T-cell (primary cell): ENCODE data around the gene SIGLEC6. TPM values are rescaled to one million over a fixed set of nuclear protein-coding genes. Genes with fewer than 3 reads are reported as not detected.

Experiments used
- ATAC-seq, 4 experiments: fragments of 200-7000 bp in 3 of 4; fragments of 150-1000 bp in 1 of 4; cut with Tn5 transposase; replicated peaks in 1 of 4; 1 replicate in 3 of 4; 2 replicates in 1 of 4; pipeline ENCODE4 v1.10.0; 2021; ENCODE audit warnings: moderate library complexity in 3 of 4, mild to moderate bottlenecking in 2 of 4, moderate number of reproducible peaks in 1 of 4
- CTCF ChIA-PET, 2 donors: fragments of 300-600 bp; sonication (Branson Sonifier 250); formaldehyde crosslinking; loops; one replicate each; lab custom pipeline; 2022; ENCODE audit warnings: antibody characterized with exemption in 2 of 2; lab: Charles Lee
- POLR2A ChIA-PET, 2 donors: fragments of 300-600 bp; sonication (Branson Sonifier 250); formaldehyde crosslinking; loops; one replicate each; lab custom pipeline; 2022; ENCODE audit warnings: antibody characterized with exemption in 2 of 2; lab: Charles Lee
- DNase-seq, 35 experiments: peaks; one replicate each; pipeline versions ENCODE4 v3.0.0 to v3.0.0-alpha.2; 2013 to 2023
- H3K27ac ChIP-seq: one replicate; pipeline ENCODE4 v1.5.1; 2013; ENCODE audit warnings: low read length
- H3K27me3 ChIP-seq, 2 experiments: replicated peaks in 1 of 2; 1 replicate in 1 of 2; 2 replicates in 1 of 2; pipeline versions ENCODE4 v1.6.1 to v1.7.0; 2013; ENCODE audit warnings: low read length in 1 of 2, mixed read lengths in 1 of 2; ENCODE audit not compliant: control insufficient read depth in 2 of 2, insufficient read depth in 2 of 2; ENCODE audit errors: extremely low read depth in 1 of 2
- H3K36me3 ChIP-seq, 2 donors: 1 replicate in 1 of 2; 2 replicates in 1 of 2; pipeline versions ENCODE4 v1.6.1 to v1.7.0; 2013; ENCODE audit warnings: low read length in 1 of 2; ENCODE audit not compliant: control insufficient read depth in 2 of 2, insufficient read depth in 1 of 2; ENCODE audit errors: extremely low read depth in 1 of 2
- H3K4me1 ChIP-seq, 2 experiments: 1 replicate in 1 of 2; 2 replicates in 1 of 2; pipeline versions ENCODE4 v1.6.1 to v1.7.0; 2013; ENCODE audit warnings: low read length in 2 of 2, mixed read lengths in 1 of 2; ENCODE audit not compliant: insufficient read depth in 2 of 2, control insufficient read depth in 1 of 2; ENCODE audit errors: extremely low read depth in 1 of 2
- H3K4me3 ChIP-seq, 2 donors: 1 replicate in 1 of 2; 2 replicates in 1 of 2; pipeline versions ENCODE4 v1.5.1 to v1.7.0; 2013; ENCODE audit warnings: mild to moderate bottlenecking in 2 of 2, low read length in 1 of 2, moderate library complexity in 1 of 2; ENCODE audit not compliant: control insufficient read depth in 1 of 2; ENCODE audit errors: extremely low read depth in 1 of 2
- H3K9me3 ChIP-seq: 2 replicates; pipeline ENCODE4 v1.7.0; 2013
- H3K27ac Mint-ChIP-seq, 2 donors: one replicate each; pipeline ENCODE4 v1.8.0; 2020 to 2021; ENCODE audit warnings: mild to moderate bottlenecking in 2 of 2, mixed read lengths in 2 of 2
- H3K27me3 Mint-ChIP-seq, 2 donors: one replicate each; pipeline ENCODE4 v1.8.0; 2021 to 2022; ENCODE audit warnings: mixed read lengths in 2 of 2
- H3K36me3 Mint-ChIP-seq: one replicate; pipeline ENCODE4 v1.8.0; 2021; ENCODE audit warnings: mixed read lengths
- H3K4me1 Mint-ChIP-seq, 3 donors: one replicate each; pipeline ENCODE4 v1.8.0; 2020 to 2022; ENCODE audit warnings: mixed read lengths in 3 of 3, mild to moderate bottlenecking in 1 of 3
- H3K4me3 Mint-ChIP-seq, 3 donors: one replicate each; pipeline ENCODE4 v1.8.0; 2020 to 2022; ENCODE audit warnings: mild to moderate bottlenecking in 3 of 3, mixed read lengths in 3 of 3, moderate library complexity in 3 of 3
- H3K9me3 Mint-ChIP-seq, 3 donors: one replicate each; pipeline ENCODE4 v1.8.0; 2020 to 2022; ENCODE audit warnings: mixed read lengths in 3 of 3
- WGBS: methylation state at CpG from one replicate; pipeline ENCODE4 v1.1.5; 2013; ENCODE audit warnings: missing lambda C conversion rate; ENCODE audit not compliant: insufficient coverage; 5-methylcytosine and 5-hydroxymethylcytosine counted together
- total RNA-seq, 35 experiments: library from RNA in 6 of 35; stranded (reverse) in 6 of 35; fragments of 120-200 nt in 1 of 35; gene quantifications; one replicate each; pipeline versions ENCODE4 v1.2.1 to v1.2.4 and lab custom pipeline; 2013 to 2026

Gene SIGLEC6
- total RNA-seq = under 1 TPM in 4 of 5 donors, not detected in 1; 0.23 to 0.79 (median 0.64) TPM
- 0.76 TPM for total RNA-seq (2013)
- total RNA-seq (lab: John Stamatoyannopoulos, UW) = 0 to 0.63 (median 0.12) reads per million in 29 experiments

DNA sequence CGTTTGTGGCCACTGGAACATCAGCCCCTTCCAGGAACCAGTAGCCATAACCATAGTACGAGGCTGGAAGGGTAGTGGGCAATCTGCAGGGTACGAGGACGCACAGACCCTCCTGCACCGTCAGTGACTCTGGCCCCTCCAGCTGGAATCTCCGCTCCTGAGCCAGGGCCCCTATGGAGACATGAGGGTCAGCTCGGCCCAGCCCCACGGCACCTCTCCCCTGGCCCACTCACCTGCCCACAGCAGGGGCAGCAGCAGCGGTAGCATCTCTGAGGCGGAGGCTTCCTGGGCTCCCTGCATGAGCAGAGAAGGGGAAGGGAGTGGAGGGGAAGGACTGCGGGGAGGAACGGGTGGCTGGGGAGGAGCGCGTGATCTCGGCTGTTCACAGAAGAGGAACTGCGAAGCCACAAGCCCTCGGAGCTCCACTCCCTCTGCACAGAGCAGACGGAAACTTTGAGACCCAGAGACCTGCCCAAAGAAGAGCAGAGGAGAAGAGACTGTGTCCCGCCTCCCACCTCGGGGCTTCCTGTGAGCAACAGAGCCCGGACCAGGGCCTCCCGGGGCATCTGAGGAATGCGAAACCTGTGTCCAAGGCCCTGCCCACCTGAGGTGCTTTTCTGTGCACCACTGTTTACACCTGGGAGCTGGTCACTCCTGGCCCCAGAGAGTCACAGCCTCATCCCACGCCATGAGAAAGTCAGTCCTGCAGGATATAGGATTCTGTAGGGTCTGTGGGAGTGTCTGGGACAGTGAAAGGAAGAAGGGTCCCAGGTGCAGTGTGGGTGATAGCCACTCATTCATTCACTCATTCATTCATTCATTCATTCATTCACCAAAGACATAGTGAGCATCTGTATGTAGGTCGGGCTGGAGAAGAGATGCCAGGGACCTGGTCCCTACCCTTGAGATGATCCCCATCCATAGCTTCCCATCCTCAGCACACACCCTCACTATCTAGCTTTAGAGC is at the start of gene SIGLEC6:
Gene SIGLEC6, minus strand, starts transcription at position 322 of the 967 bp plus-strand sequence. Its CDS starts 22 bp downstream, at position 300.
- H3K4me3 ChIP-seq = peak within 1 kb of the TSS in 1 of 2 donors; percentile 23

GRCh38 chr19:51576850-51577249 is 45.4 kb upstream of the SIGLEC6 start:
- peaks cover 0 to 3% (median 0%) of the 10 kb centered on the region in 3 donors for H3K9me3 Mint-ChIP-seq
- DNase-seq (no peak), ATAC-seq (no peak)
- no peaks in the 10 kb centered on the region for H3K27me3 Mint-ChIP-seq
- Histone ChIP-seq H3K27ac (no peak overlapping the region), H3K36me3 (peaks cover 6 to 33% of the 10 kb centered on the region in 2 donors), H3K27me3 (no peaks in the 10 kb centered on the region), H3K9me3 (no peaks in the 10 kb centered on the region), H3K4me1 (peaks cover 0 to 6% of the 10 kb centered on the region in 2 experiments), H3K4me3 (no peak overlapping the region)
- peaks cover 57% of the 10 kb centered on the region for H3K36me3 Mint-ChIP-seq
- H3K4me1 Mint-ChIP-seq = peaks cover 17 to 23% (median 22%) of the 10 kb centered on the region in 3 donors
- WGBS = 84% methylated on average over 3 of the region's 6 CpGs
- H3K4me3 Mint-ChIP-seq = no peak overlapping the region
- CTCF ChIA-PET = no interaction called here
- POLR2A ChIA-PET = no interaction called here
- no peak overlapping the region for H3K27ac Mint-ChIP-seq

More for the DNA sequence above, at the start of gene SIGLEC6:
- H3K36me3 Mint-ChIP-seq = no peaks in the 10 kb centered on the region
- DNase-seq (peak in 10 of 35 experiments; percentile 7 to 58 (median 12)), ATAC-seq (peak in 1 of 4 experiments; percentile 58)
- Histone ChIP-seq H3K4me1 (no peaks in the 10 kb centered on the region), H3K36me3 (no peaks in the 10 kb centered on the region), H3K9me3 (no peaks in the 10 kb centered on the region), H3K27ac (no peak within 1 kb of the TSS), H3K27me3 (peaks cover 0 to 30% of the 10 kb centered on the region in 2 experiments)
- H3K4me1 Mint-ChIP-seq = no peaks in the 10 kb centered on the region
- H3K27me3 Mint-ChIP-seq = peaks cover 39 to 72% of the 10 kb centered on the region in 2 donors
- H3K4me3 Mint-ChIP-seq = no peak within 1 kb of the TSS
- ChIA-PET POLR2A (no interaction called here), CTCF (no interaction called here)
- H3K27ac Mint-ChIP-seq = no peak within 1 kb of the TSS
- 14% methylated on average over 17 of the region's 25 CpGs for WGBS
- peaks cover 0 to 19% (median 5%) of the 10 kb centered on the region in 3 donors for H3K9me3 Mint-ChIP-seq

GRCh38 chr19:51573331-51573730 is 41.9 kb upstream of the SIGLEC6 start:
- Histone ChIP-seq H3K36me3 (peaks cover 4 to 14% of the 10 kb centered on the region in 2 donors), H3K4me3 (no peak overlapping the region), H3K27me3 (peaks cover 0 to 4% of the 10 kb centered on the region in 2 experiments), H3K4me1 (peaks cover 5 to 16% of the 10 kb centered on the region in 2 experiments), H3K27ac (no peak overlapping the region), H3K9me3 (no peaks in the 10 kb centered on the region)
- Mint-ChIP-seq H3K4me3 (no peak overlapping the region), H3K27me3 (peaks cover 1 to 2% of the 10 kb centered on the region in 2 donors), H3K4me1 (peaks cover 33 to 37% (median 36%) of the 10 kb centered on the region in 3 donors), H3K36me3 (peaks cover 36% of the 10 kb centered on the region), H3K9me3 (no peaks in the 10 kb centered on the region), H3K27ac (no peak overlapping the region)
- ATAC-seq (no peak), DNase-seq (no peak)
- WGBS = 93% methylated on average over 2 of the region's 3 CpGs
- POLR2A ChIA-PET = no interaction called here
- CTCF ChIA-PET = no interaction called here

DNA sequence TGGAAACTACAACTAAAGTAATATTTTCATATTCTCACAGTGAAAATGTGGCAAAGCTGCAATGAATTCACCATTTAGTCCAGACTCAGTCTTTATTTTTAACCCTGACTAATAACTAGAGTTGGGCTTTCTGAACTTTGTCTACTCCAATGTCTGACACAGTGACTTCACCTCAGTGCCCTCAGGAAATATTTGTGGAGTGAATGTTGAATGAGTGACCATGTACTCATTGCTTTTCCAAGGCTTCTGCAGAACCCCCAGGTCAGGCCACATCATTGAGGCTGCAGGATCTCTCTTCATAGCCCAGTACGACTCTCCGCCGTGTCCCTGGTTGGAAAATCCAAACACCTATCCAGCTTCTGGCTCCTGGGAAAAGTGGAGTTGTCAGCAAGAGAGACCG is 41.4 kb upstream of the SIGLEC6 start:
- Histone ChIP-seq H3K9me3 (no peaks in the 10 kb centered on the region), H3K4me1 (peaks cover 5 to 16% of the 10 kb centered on the region in 2 experiments), H3K27me3 (peaks cover 0 to 4% of the 10 kb centered on the region in 2 experiments), H3K36me3 (peaks cover 2 to 14% of the 10 kb centered on the region in 2 donors), H3K4me3 (no peak overlapping the region), H3K27ac (no peak overlapping the region)
- peaks cover 5 to 6% of the 10 kb centered on the region in 2 donors for H3K27me3 Mint-ChIP-seq
- peaks cover 33 to 37% (median 36%) of the 10 kb centered on the region in 3 donors for H3K4me1 Mint-ChIP-seq
- WGBS = no CpG with 5 or more reads among the region's 4 CpGs
- no peak for DNase-seq
- CTCF ChIA-PET = no interaction called here
- H3K9me3 Mint-ChIP-seq = no peaks in the 10 kb centered on the region
- peaks cover 35% of the 10 kb centered on the region for H3K36me3 Mint-ChIP-seq
- no peak overlapping the region for H3K4me3 Mint-ChIP-seq
- no peak overlapping the region for H3K27ac Mint-ChIP-seq
- POLR2A ChIA-PET = no interaction called here
- no peak for ATAC-seq

DNA sequence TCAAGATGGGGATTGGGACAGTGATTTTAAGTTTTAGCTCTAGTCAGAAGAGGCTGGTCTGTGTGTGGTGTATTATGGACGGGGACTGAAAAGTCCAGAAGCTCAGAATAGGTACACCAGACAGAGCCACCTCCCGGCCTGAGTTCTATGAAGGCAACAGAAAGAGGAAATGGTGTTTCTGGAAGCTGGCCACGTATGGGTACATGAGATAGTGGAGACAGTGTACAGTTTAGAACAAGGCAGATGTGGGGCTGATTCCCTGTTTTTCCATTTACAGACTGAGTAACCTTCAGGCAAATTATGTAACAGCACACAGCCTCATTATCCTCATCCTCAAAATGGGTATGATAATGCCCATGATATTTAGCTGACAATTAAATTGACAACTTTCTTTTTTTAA is 40.9 kb upstream of the SIGLEC6 start:
- Mint-ChIP-seq H3K4me1 (peaks cover 33 to 37% (median 36%) of the 10 kb centered on the region in 3 donors), H3K27me3 (peaks cover 7 to 8% of the 10 kb centered on the region in 2 donors), H3K4me3 (peak overlapping the region; percentile 94 to 97 (median 96)), H3K27ac (peak overlapping the region; percentile 39 to 48), H3K36me3 (peaks cover 35% of the 10 kb centered on the region), H3K9me3 (no peaks in the 10 kb centered on the region)
- H3K9me3 ChIP-seq = no peaks in the 10 kb centered on the region
- CTCF ChIA-PET = no interaction called here
- H3K27ac ChIP-seq = no peak overlapping the region
- POLR2A ChIA-PET = no interaction called here
- H3K27me3 ChIP-seq = peaks cover 0 to 4% of the 10 kb centered on the region in 2 experiments
- H3K4me3 ChIP-seq = no peak overlapping the region
- 68% methylated on average over 2 of the region's 3 CpGs for WGBS
- DNase-seq (no peak), ATAC-seq (no peak)
- peaks cover 5 to 16% of the 10 kb centered on the region in 2 experiments for H3K4me1 ChIP-seq
- peaks cover 0 to 14% of the 10 kb centered on the region in 2 donors for H3K36me3 ChIP-seq

DNA sequence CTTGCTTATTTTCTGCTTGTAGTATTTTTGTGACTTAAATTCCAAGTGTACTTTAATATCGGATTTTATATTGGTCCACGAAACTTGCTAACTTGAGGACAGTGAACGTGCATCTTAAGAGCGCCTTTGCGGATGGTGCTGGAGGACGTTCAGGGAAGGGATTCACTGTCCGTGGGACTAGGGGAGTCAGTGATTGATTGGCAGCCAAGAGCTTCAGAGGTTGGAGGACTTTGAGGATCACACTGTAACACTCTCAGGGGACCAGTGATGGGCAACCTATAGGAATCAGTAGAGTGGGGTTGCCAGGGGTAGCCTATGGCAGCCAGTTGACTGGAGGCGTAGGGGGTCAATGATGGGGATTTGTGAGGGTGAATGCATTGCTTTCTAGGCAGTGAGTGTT is 40.1 kb upstream of the SIGLEC6 start:
- H3K4me3 Mint-ChIP-seq = peak overlapping the region; percentile 94 to 97 (median 96)
- Histone ChIP-seq H3K9me3 (no peaks in the 10 kb centered on the region), H3K36me3 (peaks cover 0 to 12% of the 10 kb centered on the region in 2 donors), H3K4me1 (peaks cover 5 to 16% of the 10 kb centered on the region in 2 experiments), H3K27ac (no peak overlapping the region), H3K4me3 (peak overlapping the region; percentile 76 to 77), H3K27me3 (peaks cover 0 to 4% of the 10 kb centered on the region in 2 experiments)
- CTCF ChIA-PET = no interaction called here
- H3K27ac Mint-ChIP-seq = peak overlapping the region; percentile 48 to 87
- peaks cover 33 to 37% (median 35%) of the 10 kb centered on the region in 3 donors for H3K4me1 Mint-ChIP-seq
- DNase-seq (peak in 1 of 35 experiments; percentile 20), ATAC-seq (no peak)
- POLR2A ChIA-PET = no interaction called here
- H3K36me3 Mint-ChIP-seq = peaks cover 27% of the 10 kb centered on the region
- WGBS = 30% methylated on average over 6 of the region's 8 CpGs
- peaks cover 7 to 8% of the 10 kb centered on the region in 2 donors for H3K27me3 Mint-ChIP-seq
- H3K9me3 Mint-ChIP-seq = no peaks in the 10 kb centered on the region
